Measurements from ENCODE around the gene ULK3. TPM values are rescaled to one million over a fixed set of nuclear protein-coding genes. Genes with fewer than 3 reads are reported as not detected.

ULK3 gene
- total and polyA plus RNA-seq, 10 donors, result 33.2 to 74.6 (median 60.3) TPM

GRCh38 chr15:74830868-74831267 lies 12.1 kb downstream of the ULK3 start:
- intact Hi-C loops (cut with DNase I; ENCODE audit: low total_unique reads), result no loop called here
- no peak for TF ChIP-seq CTCF (IDR thresholded peaks at IDR 0.05 in 8 of 11, conservative IDR thresholded peaks at IDR 0.05 in 3 of 11)
- no peak for TF ChIP-seq POLR2A (IDR thresholded peaks at IDR 0.05)
- TF ChIP-seq POLR2AphosphoS5 (IDR thresholded peaks at IDR 0.05), result no peak
- Histone ChIP-seq H3K27ac (no peak overlapping the region), H3K4me3 (no peak overlapping the region), H3K27me3 (replicated peaks in 1 of 7) (peaks cover 0 to 31% (median 10%) of the 10 kb centered on the region in 7 donors), H3K4me1 (peaks cover 0 to 32% (median 7%) of the 10 kb centered on the region in 6 donors), H3K36me3 (peaks cover 0 to 6% (median 2%) of the 10 kb centered on the region in 6 donors), H3K9me3 (no peaks in the 10 kb centered on the region)
- DNase-seq, result no peak
- 73 to 91% (median 89%) methylated on average over 5 of the region's 5 CpGs for WGBS, 5 donors

- intact Hi-C loops (cut with DNase I; ENCODE audit: low total_unique reads), result no loop called here
Measured at GRCh38 chr15:74829991-74830390, 13.0 kb downstream of the ULK3 start.

DNA sequence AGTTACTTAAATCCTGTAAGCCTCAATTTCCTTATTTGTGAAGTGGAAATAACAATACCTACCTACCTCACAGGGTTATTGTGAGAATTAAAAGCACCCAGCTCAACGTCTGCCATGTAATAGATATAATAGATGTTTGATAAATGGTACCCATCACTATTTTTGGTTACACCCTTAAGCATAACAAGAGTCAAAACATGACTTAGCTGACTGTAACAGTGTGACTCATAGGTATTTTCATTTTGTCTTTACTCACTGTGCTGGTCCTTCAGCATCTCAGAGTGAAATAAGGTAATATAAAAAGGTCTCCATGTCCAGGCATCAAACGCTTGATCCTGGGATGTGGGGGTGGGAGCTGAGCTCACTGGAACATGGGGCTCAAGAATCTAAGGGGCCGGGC lies 13.5 kb downstream of the ULK3 start:
- H3K4me1 ChIP-seq, result peaks cover 0 to 28% (median 7%) of the 10 kb centered on the region in 6 donors
- H3K27me3 ChIP-seq (replicated peaks in 1 of 7), result peaks cover 0 to 38% (median 10%) of the 10 kb centered on the region in 7 donors
- no peak overlapping the region for H3K4me3 ChIP-seq
- H3K9me3 ChIP-seq, result no peaks in the 10 kb centered on the region
- TF ChIP-seq CTCF (IDR thresholded peaks at IDR 0.05 in 8 of 11, conservative IDR thresholded peaks at IDR 0.05 in 3 of 11) (no peak), POLR2AphosphoS5 (IDR thresholded peaks at IDR 0.05) (no peak), POLR2A (IDR thresholded peaks at IDR 0.05) (no peak)
- H3K27ac ChIP-seq, result no peak overlapping the region
- DNase-seq, result no peak
- H3K36me3 ChIP-seq, result no peaks in the 10 kb centered on the region
- intact Hi-C loops (cut with DNase I; ENCODE audit: low total_unique reads), result no loop called here
- WGBS, 5 donors, result 61 to 76% (median 66%) methylated on average over 3 of the region's 3 CpGs

More at GRCh38 chr15:74829991-74830390, 13.0 kb downstream of the ULK3 start:
- no peaks in the 10 kb centered on the region for H3K9me3 ChIP-seq
- WGBS, 5 donors, result 59 to 74% (median 61%) methylated on average over 6 of the region's 6 CpGs
- no peaks in the 10 kb centered on the region for H3K36me3 ChIP-seq
- no peak overlapping the region for H3K4me3 ChIP-seq
- no peak overlapping the region for H3K27ac ChIP-seq
- H3K4me1 ChIP-seq, result peaks cover 0 to 29% (median 7%) of the 10 kb centered on the region in 6 donors
- TF ChIP-seq POLR2AphosphoS5 (IDR thresholded peaks at IDR 0.05), result no peak
- no peak for TF ChIP-seq POLR2A (IDR thresholded peaks at IDR 0.05)
- TF ChIP-seq CTCF (IDR thresholded peaks at IDR 0.05 in 8 of 11, conservative IDR thresholded peaks at IDR 0.05 in 3 of 11), result no peak
- DNase-seq, result no peak
- peaks cover 0 to 38% (median 10%) of the 10 kb centered on the region in 7 donors for H3K27me3 ChIP-seq (replicated peaks in 1 of 7)

- peaks cover 0 to 38% (median 10%) of the 10 kb centered on the region in 7 donors for H3K27me3 ChIP-seq (replicated peaks in 1 of 7)
- no peaks in the 10 kb centered on the region for H3K9me3 ChIP-seq
- peaks cover 0 to 28% (median 7%) of the 10 kb centered on the region in 6 donors for H3K4me1 ChIP-seq
- TF ChIP-seq POLR2A (IDR thresholded peaks at IDR 0.05), result no peak
- no peak for TF ChIP-seq CTCF (IDR thresholded peaks at IDR 0.05 in 8 of 11, conservative IDR thresholded peaks at IDR 0.05 in 3 of 11)
- TF ChIP-seq POLR2AphosphoS5 (IDR thresholded peaks at IDR 0.05), result no peak
- intact Hi-C loops (cut with DNase I; ENCODE audit: low total_unique reads), result no loop called here
- no peaks in the 10 kb centered on the region for H3K36me3 ChIP-seq
- H3K27ac ChIP-seq, result no peak overlapping the region
- WGBS, 5 donors, result 72 to 84% (median 82%) methylated on average over 6 of the region's 6 CpGs
- no peak overlapping the region for H3K4me3 ChIP-seq
- no peak for DNase-seq
Measured at GRCh38 chr15:74828835-74829234, 14.1 kb downstream of the ULK3 start.

All from spleen (tissue), 11 donors.